HepG2 (cell line): ENCODE data around the gene ARRDC1. TPM values are rescaled to one million over a fixed set of nuclear protein-coding genes. Genes with fewer than 3 reads are reported as not detected.

Experiments
- AHR ChIP-seq: IDR thresholded peaks from 2 replicates; pipeline ENCODE4 v1.6.1; 2018; ENCODE audit warnings: missing genetic modification reagents, missing compliant biosample characterization
- ARNT ChIP-seq: fragments of 450-650 bp; IDR thresholded peaks from 2 replicates; pipeline ENCODE4 v1.6.1; 2017
- CREB1 ChIP-seq, 2 experiments: fragments of 450-650 bp in 1 of 2; IDR thresholded peaks; 2 replicates each; pipeline ENCODE4 v1.6.1; 2016 to 2017; ENCODE audit warnings: control low read depth in 1 of 2, mild to moderate bottlenecking in 1 of 2, missing compliant biosample characterization in 1 of 2, missing genetic modification characterization in 1 of 2
- HMG20B ChIP-seq: conservative IDR thresholded peaks from 2 replicates; pipeline ENCODE4 v1.6.1; 2016; ENCODE audit warnings: missing genetic modification reagents, missing compliant biosample characterization
- HNRNPK ChIP-seq: fragments of 200-400 bp; formaldehyde crosslinking; IDR thresholded peaks from 2 replicates; pipeline ENCODE4 v1.6.1; 2018; ENCODE audit warnings: low read length, low read depth, moderate library complexity, mild to moderate bottlenecking; ENCODE audit not compliant: poor library complexity, severe bottlenecking
- PHF5A ChIP-seq: IDR thresholded peaks from one replicate; pipeline ENCODE4 v1.6.1; 2018; ENCODE audit warnings: low read depth, missing genetic modification reagents; ENCODE audit not compliant: unreplicated experiment
- RXRB ChIP-seq: IDR thresholded peaks from 2 replicates; pipeline ENCODE4 v1.6.1; 2016; ENCODE audit warnings: borderline replicate concordance, missing genetic modification reagents, missing compliant biosample characterization
- SPEN ChIP-seq: sonication (generic); formaldehyde crosslinking; IDR thresholded peaks from 2 replicates; pipeline ENCODE4 v1.5.1; 2020; ENCODE audit warnings: low read depth, mild to moderate bottlenecking, missing genetic modification reagents
- SRY ChIP-seq: sonication (generic); formaldehyde crosslinking; IDR thresholded peaks from 2 replicates; pipeline ENCODE4 v1.8.0; 2022; ENCODE audit warnings: mild to moderate bottlenecking, missing genetic modification reagents
- ZFP37 ChIP-seq: sonication (generic); formaldehyde crosslinking; IDR thresholded peaks from 2 replicates; pipeline ENCODE4 v1.4.0; 2020; ENCODE audit warnings: missing genetic modification reagents, borderline replicate concordance
- ZFYVE20 ChIP-seq: sonication (generic); formaldehyde crosslinking; IDR thresholded peaks from 2 replicates; pipeline ENCODE4 v1.8.0; 2023; ENCODE audit warnings: low read depth, mild to moderate bottlenecking, moderate library complexity, missing genetic modification reagents, borderline replicate concordance
- ZMYM2 ChIP-seq: sonication (generic); formaldehyde crosslinking; IDR thresholded peaks from 2 replicates; pipeline ENCODE4 v1.8.0; 2022; ENCODE audit warnings: mild to moderate bottlenecking, missing genetic modification reagents
- ZNF564 ChIP-seq: sonication (generic); formaldehyde crosslinking; IDR thresholded peaks from 2 replicates; pipeline ENCODE4 v1.8.1; 2023; ENCODE audit warnings: mild to moderate bottlenecking, missing genetic modification reagents
- ZNF724P ChIP-seq: sonication (generic); formaldehyde crosslinking; IDR thresholded peaks from 2 replicates; pipeline ENCODE4 v1.8.0; 2022; ENCODE audit warnings: missing genetic modification reagents, borderline replicate concordance
- polyA plus RNA-seq, 8 experiments: library from polyadenylated mRNA; depleted of rRNA in 3 of 8; stranded (reverse) in 7 of 8; unstranded in 1 of 8; fragments of >200 nt; fragmentation: Illumina TruSeq in 4 of 8; extraction: Trizol in 4 of 8; gene quantifications; 2 replicates each; pipeline versions ENCODE4 v1.2.1 to v1.2.3, GENCODE V29; 2011 to 2016; ENCODE audit warnings: low read depth in 4 of 8, missing spikeins in 1 of 8, mixed read lengths in 1 of 8; ENCODE audit not compliant: insufficient read depth in 1 of 8
- total RNA-seq, 5 experiments: library from RNA; depleted of rRNA; stranded (reverse); fragments of >200 nt; fragmentation: Illumina TruSeq; extraction: Trizol; gene quantifications; 2 replicates each; pipeline ENCODE4 v1.2.3, GENCODE V29; 2016; ENCODE audit warnings: low read depth in 1 of 5
- TF ChIP-seq, protein P1 (sequence below): sonication (generic); formaldehyde crosslinking; IDR thresholded peaks from 2 replicates; pipeline ENCODE4 v1.4.0; 2020; ENCODE audit warnings: missing genetic modification reagents, borderline replicate concordance
- TF ChIP-seq, protein P2 (sequence below): sonication (generic); formaldehyde crosslinking; IDR thresholded peaks from 2 replicates; pipeline ENCODE4 v1.5.0; 2020; ENCODE audit warnings: mild to moderate bottlenecking, missing genetic modification reagents
- TF ChIP-seq, protein P3 (sequence below): sonication (generic); formaldehyde crosslinking; IDR thresholded peaks from 2 replicates; pipeline ENCODE4 v1.5.1; 2020; ENCODE audit warnings: missing genetic modification reagents, mild to moderate bottlenecking, borderline replicate concordance
- TF ChIP-seq, protein P4 (sequence below): sonication (generic); formaldehyde crosslinking; IDR thresholded peaks from 2 replicates; pipeline ENCODE4 v1.5.1; 2020; ENCODE audit warnings: missing genetic modification reagents, mild to moderate bottlenecking, borderline replicate concordance
- TF ChIP-seq, protein P5 (sequence below): sonication (generic); formaldehyde crosslinking; IDR thresholded peaks from 2 replicates; pipeline ENCODE4 v1.5.0; 2020; ENCODE audit warnings: mild to moderate bottlenecking, missing genetic modification reagents

The ARRDC1 gene
- total and polyA plus RNA-seq, 2 of the 13 experiments (the other 11 are each of a cell fraction or from before 2014, with no cell fraction given), result 21.7 to 44.4 TPM

DNA sequence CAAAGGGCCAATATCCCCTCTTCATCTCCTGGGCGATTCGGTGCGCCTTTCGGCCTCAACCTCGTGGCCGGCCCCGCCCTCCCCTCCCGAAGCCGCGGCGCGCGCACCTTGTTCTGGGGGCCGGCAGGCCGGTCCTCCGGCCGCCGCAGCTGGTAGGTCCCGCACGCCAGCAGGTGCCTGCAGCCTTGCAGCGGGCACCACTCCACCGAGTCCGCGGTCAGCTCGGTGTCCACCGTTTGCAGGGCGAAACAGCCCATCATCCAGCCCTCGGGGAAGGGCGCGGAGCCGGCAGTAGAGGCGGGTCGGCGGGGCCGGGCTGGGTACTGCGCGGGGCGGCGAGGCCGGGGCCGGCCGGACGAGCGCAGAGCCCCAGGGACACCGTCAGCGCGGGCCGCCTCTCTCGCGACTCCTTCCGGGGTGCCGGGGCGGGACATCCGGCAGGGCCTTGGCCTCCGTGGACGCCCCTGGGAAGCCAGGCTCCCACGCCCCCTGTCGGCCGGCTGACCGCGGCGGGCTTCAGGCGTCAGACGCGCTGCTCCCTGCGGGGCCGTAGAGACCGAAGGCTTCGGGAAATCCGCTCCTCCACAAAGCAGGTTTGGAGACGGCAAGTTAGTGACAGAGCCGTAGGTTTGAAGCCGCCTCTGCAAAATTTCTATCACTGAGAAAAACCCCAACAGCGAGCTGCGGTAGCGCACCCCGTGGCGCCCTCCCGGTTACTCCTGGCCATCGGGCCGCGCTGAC lies 26.8 kb upstream of the ARRDC1 start, which contains the start of gene DPH7 (continued):
- TF ChIP-seq, protein P1, sequence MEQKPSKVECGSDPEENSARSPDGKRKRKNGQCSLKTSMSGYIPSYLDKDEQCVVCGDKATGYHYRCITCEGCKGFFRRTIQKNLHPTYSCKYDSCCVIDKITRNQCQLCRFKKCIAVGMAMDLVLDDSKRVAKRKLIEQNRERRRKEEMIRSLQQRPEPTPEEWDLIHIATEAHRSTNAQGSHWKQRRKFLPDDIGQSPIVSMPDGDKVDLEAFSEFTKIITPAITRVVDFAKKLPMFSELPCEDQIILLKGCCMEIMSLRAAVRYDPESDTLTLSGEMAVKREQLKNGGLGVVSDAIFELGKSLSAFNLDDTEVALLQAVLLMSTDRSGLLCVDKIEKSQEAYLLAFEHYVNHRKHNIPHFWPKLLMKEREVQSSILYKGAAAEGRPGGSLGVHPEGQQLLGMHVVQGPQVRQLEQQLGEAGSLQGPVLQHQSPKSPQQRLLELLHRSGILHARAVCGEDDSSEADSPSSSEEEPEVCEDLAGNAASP (CRISPR knock-in tag), result peak; percentile 33; the same call in 1 of the 2 replicates
- no peak for TF ChIP-seq ZMYM2 (CRISPR knock-in tag)
- TF ChIP-seq SPEN, result peak; percentile 95
- TF ChIP-seq ZNF724P (CRISPR knock-in tag), result no peak
- TF ChIP-seq ZFYVE20 (CRISPR knock-in tag), result no peak
- 0 out of 2 replicates have a peak, but pooled peaks have one; percentile 47 for TF ChIP-seq RXRB (CRISPR knock-in tag)
- TF ChIP-seq ZNF564 (CRISPR knock-in tag), result peak; percentile 76
- TF ChIP-seq ZFP37 (CRISPR knock-in tag), result no peak
- TF ChIP-seq HNRNPK, result peak; percentile 49
- TF ChIP-seq, protein P2, sequence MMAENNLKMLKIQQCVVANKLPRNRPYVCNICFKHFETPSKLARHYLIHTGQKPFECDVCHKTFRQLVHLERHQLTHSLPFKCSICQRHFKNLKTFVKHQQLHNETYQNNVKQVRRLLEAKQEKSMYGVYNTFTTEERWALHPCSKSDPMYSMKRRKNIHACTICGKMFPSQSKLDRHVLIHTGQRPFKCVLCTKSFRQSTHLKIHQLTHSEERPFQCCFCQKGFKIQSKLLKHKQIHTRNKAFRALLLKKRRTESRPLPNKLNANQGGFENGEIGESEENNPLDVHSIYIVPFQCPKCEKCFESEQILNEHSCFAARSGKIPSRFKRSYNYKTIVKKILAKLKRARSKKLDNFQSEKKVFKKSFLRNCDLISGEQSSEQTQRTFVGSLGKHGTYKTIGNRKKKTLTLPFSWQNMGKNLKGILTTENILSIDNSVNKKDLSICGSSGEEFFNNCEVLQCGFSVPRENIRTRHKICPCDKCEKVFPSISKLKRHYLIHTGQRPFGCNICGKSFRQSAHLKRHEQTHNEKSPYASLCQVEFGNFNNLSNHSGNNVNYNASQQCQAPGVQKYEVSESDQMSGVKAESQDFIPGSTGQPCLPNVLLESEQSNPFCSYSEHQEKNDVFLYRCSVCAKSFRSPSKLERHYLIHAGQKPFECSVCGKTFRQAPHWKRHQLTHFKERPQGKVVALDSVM (CRISPR knock-in tag), result peak; percentile 73
- peak; percentile 29 for TF ChIP-seq PHF5A (CRISPR knock-in tag)
- TF ChIP-seq, protein P3, sequence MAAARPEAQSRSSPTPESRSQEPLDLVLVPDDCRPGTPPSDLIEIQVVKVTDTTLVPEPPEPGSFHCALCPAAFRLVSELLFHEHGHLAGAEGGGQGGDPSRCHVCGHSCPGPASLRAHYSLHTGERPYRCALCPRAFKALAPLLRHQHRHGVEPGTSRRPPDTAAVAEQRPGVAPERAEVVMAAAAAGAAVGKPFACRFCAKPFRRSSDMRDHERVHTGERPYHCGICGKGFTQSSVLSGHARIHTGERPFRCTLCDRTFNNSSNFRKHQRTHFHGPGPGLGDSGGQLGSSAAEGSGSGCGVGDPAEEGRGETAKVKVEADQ, result peak; percentile 92; the same call in 1 of the 2 replicates
- TF ChIP-seq, protein P4, sequence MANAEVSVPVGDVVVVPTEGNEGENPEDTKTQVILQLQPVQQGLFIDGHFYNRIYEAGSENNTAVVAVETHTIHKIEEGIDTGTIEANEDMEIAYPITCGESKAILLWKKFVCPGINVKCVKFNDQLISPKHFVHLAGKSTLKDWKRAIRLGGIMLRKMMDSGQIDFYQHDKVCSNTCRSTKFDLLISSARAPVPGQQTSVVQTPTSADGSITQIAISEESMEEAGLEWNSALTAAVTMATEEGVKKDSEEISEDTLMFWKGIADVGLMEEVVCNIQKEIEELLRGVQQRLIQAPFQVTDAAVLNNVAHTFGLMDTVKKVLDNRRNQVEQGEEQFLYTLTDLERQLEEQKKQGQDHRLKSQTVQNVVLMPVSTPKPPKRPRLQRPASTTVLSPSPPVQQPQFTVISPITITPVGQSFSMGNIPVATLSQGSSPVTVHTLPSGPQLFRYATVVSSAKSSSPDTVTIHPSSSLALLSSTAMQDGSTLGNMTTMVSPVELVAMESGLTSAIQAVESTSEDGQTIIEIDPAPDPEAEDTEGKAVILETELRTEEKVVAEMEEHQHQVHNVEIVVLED, result peak; percentile 86; the same call in 1 of the 2 replicates
- TF ChIP-seq HMG20B, result no peak
- TF ChIP-seq AHR (CRISPR knock-in tag), result peak; percentile 23; the same call in 1 of the 2 replicates
- no peak for TF ChIP-seq ARNT
- TF ChIP-seq SRY (CRISPR knock-in tag), result peak; percentile 56; the same call in 1 of the 2 replicates
- peak; percentile 41; the same call in 1 of the 2 replicates for TF ChIP-seq CREB1 (IDR thresholded peaks at IDR 0.05)
- TF ChIP-seq CREB1 (CRISPR knock-in tag; IDR thresholded peaks at IDR 0.05), result no peak
- TF ChIP-seq, protein P5, sequence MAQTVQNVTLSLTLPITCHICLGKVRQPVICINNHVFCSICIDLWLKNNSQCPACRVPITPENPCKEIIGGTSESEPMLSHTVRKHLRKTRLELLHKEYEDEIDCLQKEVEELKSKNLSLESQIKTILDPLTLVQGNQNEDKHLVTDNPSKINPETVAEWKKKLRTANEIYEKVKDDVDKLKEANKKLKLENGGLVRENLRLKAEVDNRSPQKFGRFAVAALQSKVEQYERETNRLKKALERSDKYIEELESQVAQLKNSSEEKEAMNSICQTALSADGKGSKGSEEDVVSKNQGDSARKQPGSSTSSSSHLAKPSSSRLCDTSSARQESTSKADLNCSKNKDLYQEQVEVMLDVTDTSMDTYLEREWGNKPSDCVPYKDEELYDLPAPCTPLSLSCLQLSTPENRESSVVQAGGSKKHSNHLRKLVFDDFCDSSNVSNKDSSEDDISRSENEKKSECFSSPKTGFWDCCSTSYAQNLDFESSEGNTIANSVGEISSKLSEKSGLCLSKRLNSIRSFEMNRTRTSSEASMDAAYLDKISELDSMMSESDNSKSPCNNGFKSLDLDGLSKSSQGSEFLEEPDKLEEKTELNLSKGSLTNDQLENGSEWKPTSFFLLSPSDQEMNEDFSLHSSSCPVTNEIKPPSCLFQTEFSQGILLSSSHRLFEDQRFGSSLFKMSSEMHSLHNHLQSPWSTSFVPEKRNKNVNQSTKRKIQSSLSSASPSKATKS (CRISPR knock-in tag), result no peak
